GM23248 (cell line): ENCODE data around the gene TINCR.

Source experiments
- EZH2 ChIP-seq: fragments of 200-600 bp; sonication (generic); IDR thresholded peaks from 2 replicates; pipeline ENCODE4 v1.6.1; 2018; ENCODE audit warnings: antibody characterized with exemption, mild to moderate bottlenecking; ENCODE audit not compliant: insufficient read depth, poor library complexity, severe bottlenecking
- EZH2phosphoT487 ChIP-seq: fragments of 200-600 bp; sonication (generic); IDR thresholded peaks from 2 replicates; pipeline ENCODE4 v1.6.1; 2018; ENCODE audit warnings: antibody characterized with exemption, moderate library complexity, mild to moderate bottlenecking, low read depth; ENCODE audit not compliant: insufficient read depth

DNA sequence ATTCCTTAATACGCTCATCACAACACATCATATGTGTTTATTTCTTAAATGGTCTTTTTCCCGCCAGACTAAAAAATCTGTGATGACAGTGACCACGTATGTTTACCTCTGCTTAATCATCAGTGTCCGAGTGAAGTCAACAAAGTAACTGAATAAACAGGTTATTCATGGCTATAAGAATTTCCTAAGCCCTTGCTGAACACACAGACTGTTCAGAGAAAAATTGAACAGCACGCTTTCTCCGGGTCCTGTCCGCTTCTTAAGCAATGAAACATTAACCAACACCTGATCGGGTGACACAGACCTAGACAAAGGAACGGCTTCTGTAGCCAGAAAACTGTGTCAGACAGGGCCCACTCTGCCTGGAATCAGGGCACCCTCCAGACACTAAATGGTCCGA lies 40.5 kb upstream of the TINCR start:
- TF ChIP-seq EZH2 (no peak), EZH2phosphoT487 (no peak)
